SU-DHL-6 (cell line): ENCODE results near the gene ADRA2B.

Source experiments
- H2AFZ ChIP-seq: fragments of 200-600 bp; sonication (generic); 2 replicates; pipeline ENCODE4 v1.6.1; 2014; ENCODE audit warnings: low read depth, mild to moderate bottlenecking, moderate library complexity, mixed read lengths, antibody characterized with exemption, low read length; ENCODE audit not compliant: severe bottlenecking
- H3F3A ChIP-seq: fragments of 200-600 bp; shearing (Covaris generic); 2 replicates; pipeline ENCODE4 v1.6.0; 2016; ENCODE audit warnings: antibody characterized with exemption, mild to moderate bottlenecking; ENCODE audit not compliant: insufficient read depth
- H3K27ac ChIP-seq: fragments of 200-600 bp; sonication (generic); 2 replicates; pipeline ENCODE4 v1.5.1; 2016; ENCODE audit warnings: low read depth, mild to moderate bottlenecking, low read length, moderate library complexity, mixed read lengths
- H3K27me3 ChIP-seq: fragments of 200-600 bp; sonication (generic), shearing (Covaris generic); 2 replicates; pipeline ENCODE4 v1.6.0; 2014; ENCODE audit warnings: mild to moderate bottlenecking, low read length
- H3K36me3 ChIP-seq: fragments of 200-600 bp; sonication (generic); 2 replicates; pipeline ENCODE4 v1.6.1; 2014; ENCODE audit warnings: mild to moderate bottlenecking, low read length, mixed read lengths
- H3K4me2 ChIP-seq: fragments of 300-600, 200-600 bp; shearing (Covaris generic), sonication (generic); 2 replicates; pipeline ENCODE4 v1.6.0; 2014; ENCODE audit warnings: low read length, low read depth, mild to moderate bottlenecking; ENCODE audit not compliant: poor library complexity, severe bottlenecking
- H3K4me3 ChIP-seq: fragments of 200-600 bp; sonication (generic); 2 replicates; pipeline ENCODE4 v1.5.1; 2014; ENCODE audit warnings: antibody characterized with exemption, low read length, mild to moderate bottlenecking, mixed read lengths; ENCODE audit not compliant: insufficient read depth, poor library complexity, severe bottlenecking
- H3K79me2 ChIP-seq: fragments of 200-600 bp; sonication (generic); 2 replicates; pipeline ENCODE4 v1.6.1; 2014; ENCODE audit warnings: mild to moderate bottlenecking, low read length, moderate library complexity; ENCODE audit not compliant: insufficient read depth
- H3K9ac ChIP-seq: fragments of 200-600 bp; sonication (generic); 2 replicates; pipeline ENCODE4 v1.7.0; 2014; ENCODE audit warnings: mild to moderate bottlenecking, low read length
- H3K9me2 ChIP-seq: fragments of 200-600 bp; sonication (generic); replicated peaks from 2 replicates; pipeline ENCODE4 v1.6.1; 2014; ENCODE audit warnings: low read length; ENCODE audit not compliant: insufficient read depth
- H3K9me3 ChIP-seq: fragments of 200-600 bp; sonication (generic); 2 replicates; pipeline ENCODE4 v1.6.1; 2014; ENCODE audit warnings: low read length, mixed read lengths; ENCODE audit not compliant: insufficient read depth
- H4K20me1 ChIP-seq: fragments of 200-600 bp; sonication (generic); 2 replicates; pipeline ENCODE4 v1.6.1; 2014; ENCODE audit warnings: low read depth, mild to moderate bottlenecking, antibody characterized with exemption, low read length, moderate library complexity, mixed read lengths
- EZH2phosphoT487 ChIP-seq: fragments of 200-600 bp; sonication (generic), shearing (Covaris generic); conservative IDR thresholded peaks from 2 replicates; pipeline ENCODE4 v1.6.1; 2018; ENCODE audit warnings: mild to moderate bottlenecking, antibody characterized with exemption, low read length, moderate library complexity, mixed read lengths
- TF ChIP-seq, protein P1 (sequence below): fragments of 200-600 bp; sonication (generic); IDR thresholded peaks from one replicate; pipeline ENCODE4 v1.5.1; 2017; ENCODE audit warnings: antibody characterized with exemption, mild to moderate bottlenecking, low read length, moderate library complexity; ENCODE audit not compliant: insufficient read depth, poor library complexity, severe bottlenecking

ADRA2B gene

DNA sequence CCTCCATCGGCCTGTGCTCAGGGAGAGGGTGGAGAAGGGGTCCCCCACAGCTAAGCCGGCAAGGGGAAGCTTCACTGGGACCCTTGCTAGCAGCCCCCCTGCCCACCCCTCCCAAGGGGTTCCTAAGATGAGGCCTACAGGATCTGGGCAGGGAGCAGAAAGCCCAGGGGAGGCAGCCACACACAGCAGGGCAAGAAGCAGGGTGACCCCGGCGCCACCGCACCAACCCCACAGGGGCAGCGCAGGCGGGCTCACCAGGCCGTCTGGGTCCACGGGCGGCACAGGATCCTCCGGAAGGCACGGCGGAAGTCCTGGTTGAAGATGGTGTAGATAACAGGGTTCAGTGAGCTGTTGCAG, 1.8 kb downstream of the ADRA2B start:
- no peaks in the 10 kb centered on the region for H3K79me2 ChIP-seq
- no peak overlapping the region for H3K27ac ChIP-seq
- no peaks in the 10 kb centered on the region for H3F3A ChIP-seq
- H3K9me2 ChIP-seq = no peaks in the 10 kb centered on the region
- H3K4me2 ChIP-seq = no peak overlapping the region
- H3K4me3 ChIP-seq = no peak overlapping the region
- no peaks in the 10 kb centered on the region for H3K27me3 ChIP-seq
- no peak overlapping the region for H3K9ac ChIP-seq
- TF ChIP-seq, protein P1, sequence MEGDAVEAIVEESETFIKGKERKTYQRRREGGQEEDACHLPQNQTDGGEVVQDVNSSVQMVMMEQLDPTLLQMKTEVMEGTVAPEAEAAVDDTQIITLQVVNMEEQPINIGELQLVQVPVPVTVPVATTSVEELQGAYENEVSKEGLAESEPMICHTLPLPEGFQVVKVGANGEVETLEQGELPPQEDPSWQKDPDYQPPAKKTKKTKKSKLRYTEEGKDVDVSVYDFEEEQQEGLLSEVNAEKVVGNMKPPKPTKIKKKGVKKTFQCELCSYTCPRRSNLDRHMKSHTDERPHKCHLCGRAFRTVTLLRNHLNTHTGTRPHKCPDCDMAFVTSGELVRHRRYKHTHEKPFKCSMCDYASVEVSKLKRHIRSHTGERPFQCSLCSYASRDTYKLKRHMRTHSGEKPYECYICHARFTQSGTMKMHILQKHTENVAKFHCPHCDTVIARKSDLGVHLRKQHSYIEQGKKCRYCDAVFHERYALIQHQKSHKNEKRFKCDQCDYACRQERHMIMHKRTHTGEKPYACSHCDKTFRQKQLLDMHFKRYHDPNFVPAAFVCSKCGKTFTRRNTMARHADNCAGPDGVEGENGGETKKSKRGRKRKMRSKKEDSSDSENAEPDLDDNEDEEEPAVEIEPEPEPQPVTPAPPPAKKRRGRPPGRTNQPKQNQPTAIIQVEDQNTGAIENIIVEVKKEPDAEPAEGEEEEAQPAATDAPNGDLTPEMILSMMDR = no peak
- TF ChIP-seq EZH2phosphoT487 = no peak
- H4K20me1 ChIP-seq = no peaks in the 10 kb centered on the region
- H2AFZ ChIP-seq = no peak overlapping the region
- no peaks in the 10 kb centered on the region for H3K9me3 ChIP-seq
- H3K36me3 ChIP-seq = no peaks in the 10 kb centered on the region

DNA sequence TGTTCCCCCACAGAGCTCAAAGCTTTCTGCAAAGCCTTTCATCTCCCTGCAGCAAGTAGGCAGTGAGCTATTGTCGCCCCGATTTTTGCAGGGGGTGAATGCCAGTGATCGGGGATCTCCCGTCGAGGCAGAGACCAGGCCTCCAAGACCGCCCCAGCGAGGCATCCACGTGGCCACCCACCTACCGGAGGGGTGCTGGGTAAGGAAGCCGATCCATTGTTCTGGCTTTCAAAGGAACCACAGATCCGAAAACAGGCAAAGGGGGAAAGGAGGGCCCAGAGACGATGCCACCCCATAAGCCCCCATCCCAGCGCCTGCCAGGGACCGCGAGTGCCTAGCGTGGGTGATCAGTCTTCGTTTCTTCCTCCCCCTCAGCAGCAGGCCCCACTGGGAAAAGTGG, 2.4 kb downstream of the ADRA2B start:
- H3K36me3 ChIP-seq = no peaks in the 10 kb centered on the region
- H3K9ac ChIP-seq = no peak overlapping the region
- no peaks in the 10 kb centered on the region for H3K9me2 ChIP-seq
- no peaks in the 10 kb centered on the region for H3F3A ChIP-seq
- no peaks in the 10 kb centered on the region for H3K9me3 ChIP-seq
- H2AFZ ChIP-seq = no peak overlapping the region
- no peak overlapping the region for H3K27ac ChIP-seq
- no peaks in the 10 kb centered on the region for H4K20me1 ChIP-seq
- H3K4me3 ChIP-seq = no peak overlapping the region
- no peaks in the 10 kb centered on the region for H3K27me3 ChIP-seq
- TF ChIP-seq, protein P1 = no peak
- no peak for TF ChIP-seq EZH2phosphoT487
- no peaks in the 10 kb centered on the region for H3K79me2 ChIP-seq
- no peak overlapping the region for H3K4me2 ChIP-seq

DNA sequence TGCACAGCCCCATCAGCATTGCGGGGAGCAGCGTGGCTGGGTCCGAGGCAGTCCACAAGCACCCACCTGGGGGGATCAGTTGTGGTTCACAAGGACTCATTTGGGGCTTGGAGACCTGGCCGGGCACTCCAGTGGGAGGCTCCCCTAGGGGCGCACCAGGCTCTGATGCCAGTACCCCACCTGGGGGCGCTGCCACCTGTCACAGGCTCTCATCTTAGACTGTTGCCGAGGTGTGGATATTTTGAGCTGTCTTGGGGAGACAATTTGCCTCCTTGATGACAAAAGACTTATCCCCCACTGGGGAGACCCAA, 3.0 kb downstream of the ADRA2B start:
- H3K27ac ChIP-seq = no peak overlapping the region
- no peaks in the 10 kb centered on the region for H3F3A ChIP-seq
- H3K4me3 ChIP-seq = no peak overlapping the region
- H4K20me1 ChIP-seq = no peaks in the 10 kb centered on the region
- no peaks in the 10 kb centered on the region for H3K27me3 ChIP-seq
- no peaks in the 10 kb centered on the region for H3K9me2 ChIP-seq
- H3K4me2 ChIP-seq = no peak overlapping the region
- no peak overlapping the region for H2AFZ ChIP-seq
- no peaks in the 10 kb centered on the region for H3K36me3 ChIP-seq
- H3K79me2 ChIP-seq = no peaks in the 10 kb centered on the region
- TF ChIP-seq, protein P1 = peak; percentile 55
- TF ChIP-seq EZH2phosphoT487 = no peak
- no peak overlapping the region for H3K9ac ChIP-seq
- no peaks in the 10 kb centered on the region for H3K9me3 ChIP-seq
